GM23338 (cell line): ENCODE data around the gene RPA3. TPM values are rescaled to one million over a fixed set of nuclear protein-coding genes. Genes with fewer than 3 reads are reported as not detected.

Experiments
- ATAC-seq: fragments of 200-7000 bp; cut with Tn5 transposase; 3 replicates; pipeline ENCODE4 v1.9.1; 2020
- DNase-seq: peaks from one replicate; pipeline ENCODE4 v3.0.0-alpha.2; 2015; ENCODE audit warnings: low spot score
- H2AFZ ChIP-seq: fragments of 200-600 bp; sonication (generic); 2 replicates; pipeline ENCODE4 v1.8.0; 2016; ENCODE audit warnings: antibody characterized with exemption, mild to moderate bottlenecking, moderate library complexity
- H3F3A ChIP-seq: fragments of 200-600 bp; sonication (generic); replicated peaks from 2 replicates; pipeline ENCODE4 v1.8.0; 2017; ENCODE audit warnings: antibody characterized with exemption, mixed run types, low read depth
- H3K27ac ChIP-seq: fragments of 200-600 bp; sonication (generic); 2 replicates; pipeline ENCODE4 v1.6.1; 2016; ENCODE audit warnings: low read depth
- H3K27me3 ChIP-seq: fragments of 200-600 bp; sonication (generic); 2 replicates; pipeline ENCODE4 v1.8.0; 2016; ENCODE audit warnings: mild to moderate bottlenecking, mixed run types, moderate library complexity; ENCODE audit not compliant: insufficient read depth
- H3K36me3 ChIP-seq: fragments of 200-600 bp; sonication (generic); 2 replicates; pipeline ENCODE4 v1.8.0; 2016; ENCODE audit warnings: mild to moderate bottlenecking; ENCODE audit not compliant: insufficient read depth
- H3K4me1 ChIP-seq: fragments of 200-600 bp; sonication (generic); 2 replicates; pipeline ENCODE4 v1.8.0; 2016; ENCODE audit warnings: mild to moderate bottlenecking, moderate library complexity; ENCODE audit not compliant: insufficient read depth
- H3K4me2 ChIP-seq: fragments of 200-600 bp; sonication (generic); 2 replicates; pipeline ENCODE4 v1.7.1; 2017; ENCODE audit warnings: mixed run types
- H3K4me3 ChIP-seq: fragments of 200-600 bp; sonication (generic); 2 replicates; pipeline ENCODE4 v1.6.1; 2016; ENCODE audit warnings: mixed run types
- H3K79me2 ChIP-seq: fragments of 200-600 bp; sonication (generic); replicated peaks from 2 replicates; pipeline ENCODE4 v1.8.0; 2017; ENCODE audit warnings: mild to moderate bottlenecking; ENCODE audit not compliant: insufficient read depth
- H3K9me2 ChIP-seq: fragments of 200-600 bp; sonication (generic); 2 replicates; pipeline ENCODE4 v1.8.0; 2017; ENCODE audit not compliant: insufficient read depth
- H4K20me1 ChIP-seq: fragments of 200-600 bp; sonication (generic); replicated peaks from 2 replicates; pipeline ENCODE4 v1.8.0; 2017; ENCODE audit warnings: mild to moderate bottlenecking; ENCODE audit not compliant: insufficient read depth
- H3K27ac Mint-ChIP-seq: 2 replicates; pipeline ENCODE4 v1.8.0; 2020; ENCODE audit warnings: inconsistent platforms, mild to moderate bottlenecking, moderate library complexity, mixed read lengths
- H3K27me3 Mint-ChIP-seq: 3 replicates; pipeline ENCODE4 v1.8.0; 2022; ENCODE audit warnings: low read depth, mild to moderate bottlenecking, moderate library complexity, mixed read lengths, inconsistent platforms; ENCODE audit not compliant: insufficient read depth, poor library complexity
- H3K36me3 Mint-ChIP-seq: 3 replicates; pipeline ENCODE4 v1.8.0; 2021; ENCODE audit warnings: low read depth, mild to moderate bottlenecking, inconsistent platforms, moderate library complexity, mixed read lengths
- H3K4me1 Mint-ChIP-seq: 3 replicates; pipeline ENCODE4 v1.8.0; 2020; ENCODE audit warnings: mild to moderate bottlenecking, inconsistent platforms, mixed read lengths
- H3K4me3 Mint-ChIP-seq: 3 replicates; pipeline ENCODE4 v1.8.0; 2021; ENCODE audit warnings: moderate library complexity, mild to moderate bottlenecking, inconsistent platforms, mixed read lengths
- H3K9me3 Mint-ChIP-seq: 3 replicates; pipeline ENCODE4 v1.8.0; 2020; ENCODE audit warnings: moderate library complexity, mild to moderate bottlenecking, inconsistent platforms, mixed read lengths
- CREB1 ChIP-seq: fragments of 250-450 bp; sonication (Bioruptor Pico); IDR thresholded peaks from 2 replicates; pipeline ENCODE4 v1.5.0; 2020; ENCODE audit warnings: low read depth, mild to moderate bottlenecking, moderate library complexity
- ETS1 ChIP-seq: IDR thresholded peaks from 2 replicates; pipeline ENCODE4 v1.6.1; 2016; ENCODE audit warnings: antibody characterized with exemption
- EZH2 ChIP-seq: fragments of 200-600 bp; sonication (generic); IDR thresholded peaks from one replicate; pipeline ENCODE4 v1.8.0; 2017; ENCODE audit warnings: antibody characterized with exemption, mild to moderate bottlenecking, low read depth; ENCODE audit not compliant: unreplicated experiment
- EZH2phosphoT487 ChIP-seq: fragments of 200-600 bp; sonication (generic); IDR thresholded peaks from one replicate; pipeline ENCODE4 v1.8.1; 2018; ENCODE audit warnings: antibody characterized with exemption; ENCODE audit not compliant: unreplicated experiment
- JUNB ChIP-seq: IDR thresholded peaks from one replicate; pipeline ENCODE4 v1.6.1; 2016; ENCODE audit warnings: antibody characterized with exemption; ENCODE audit not compliant: unreplicated experiment
- NANOG ChIP-seq: IDR thresholded peaks from 2 replicates; pipeline ENCODE4 v1.6.1; 2016; ENCODE audit warnings: antibody characterized with exemption, borderline replicate concordance
- POLR2AphosphoS5 ChIP-seq: IDR thresholded peaks from 2 replicates; pipeline ENCODE4 v1.6.1; 2016; ENCODE audit warnings: antibody characterized with exemption, low read depth
- STAT1 ChIP-seq: IDR thresholded peaks from one replicate; pipeline ENCODE4 v1.6.1; 2016; ENCODE audit warnings: antibody characterized with exemption; ENCODE audit not compliant: unreplicated experiment
- ZNF114 ChIP-seq: fragments of 250-450 bp; sonication (Bioruptor Pico); IDR thresholded peaks from 2 replicates; pipeline ENCODE4 v1.5.0; 2020; ENCODE audit warnings: mild to moderate bottlenecking, moderate library complexity
- ZNF331 ChIP-seq: fragments of 250-450 bp; sonication (Bioruptor Pico); IDR thresholded peaks from 2 replicates; pipeline ENCODE4 v1.5.0; 2020; ENCODE audit warnings: low read depth, mild to moderate bottlenecking, moderate library complexity
- polyA plus RNA-seq: library from polyadenylated mRNA; unstranded; fragments of >200 nt; fragmentation: Nextera tagmentation; extraction: Ambion mirVana; gene quantifications from 2 replicates; pipeline ENCODE4 v1.2.1, GENCODE V29; 2016
- total RNA-seq: library from RNA; depleted of rRNA; stranded (reverse); fragments of >200 nt; shearing (Covaris generic); gene quantifications from 2 replicates; pipeline ENCODE4 v1.2.3, GENCODE V29; 2014
- TF ChIP-seq, protein P1 (sequence below): fragments of 250-450 bp; sonication (Bioruptor Pico); IDR thresholded peaks from 2 replicates; pipeline ENCODE4 v1.5.0; 2020; ENCODE audit warnings: mild to moderate bottlenecking, moderate library complexity
- TF ChIP-seq, protein P2 (sequence below): IDR thresholded peaks from one replicate; pipeline ENCODE4 v1.6.1; 2018; ENCODE audit warnings: antibody characterized with exemption; ENCODE audit not compliant: unreplicated experiment
- TF ChIP-seq, protein P3 (sequence below), 2 experiments: fragments of 200-600 bp in 1 of 2; sonication (generic) in 1 of 2; conservative IDR thresholded peaks; 2 replicates each; pipeline versions ENCODE4 v1.5.1 to v1.6.1; 2016 to 2017; ENCODE audit warnings: antibody characterized with exemption in 2 of 2, low read depth in 2 of 2, mild to moderate bottlenecking in 2 of 2, moderate library complexity in 1 of 2

Gene RPA3
- total and polyA plus RNA-seq, 2 experiments from 2014 or later = 74.9 to 287 TPM

DNA sequence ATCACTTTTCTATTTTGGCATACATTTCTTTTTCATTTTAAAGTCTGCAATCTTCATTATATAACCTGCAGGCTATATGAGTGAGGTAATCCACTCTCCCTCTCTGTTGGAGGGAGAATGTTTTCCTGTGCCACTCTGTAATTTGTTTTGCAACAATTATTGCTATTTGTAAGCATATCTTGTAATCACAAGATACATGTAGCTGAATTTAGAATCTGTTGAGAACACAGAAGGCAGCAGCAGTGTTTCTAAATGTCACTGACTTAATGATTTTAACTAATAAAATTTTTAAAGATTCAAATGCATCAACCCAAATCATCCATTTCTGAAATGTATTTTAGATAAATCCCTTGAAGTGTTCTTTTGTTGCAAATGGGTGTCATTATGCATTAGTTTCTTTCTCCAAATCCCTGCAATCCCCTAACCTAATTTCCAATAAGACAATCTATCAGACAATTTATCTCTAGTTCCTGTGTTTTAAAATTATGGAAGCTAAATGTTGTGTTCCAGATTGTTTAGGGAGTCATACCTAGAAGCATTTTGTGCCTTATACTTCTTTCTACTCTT, 97.7 kb downstream of the RPA3 start:
- Histone ChIP-seq H4K20me1 (no peaks in the 10 kb centered on the region), H3K4me2 (no peak overlapping the region), H3K27ac (no peak overlapping the region), H3F3A (no peaks in the 10 kb centered on the region), H3K79me2 (no peaks in the 10 kb centered on the region), H2AFZ (no peak overlapping the region), H3K4me1 (no peaks in the 10 kb centered on the region), H3K4me3 (no peak overlapping the region), H3K36me3 (peaks cover 1% of the 10 kb centered on the region; the same call in 1 of the 2 replicates), H3K27me3 (no peaks in the 10 kb centered on the region), H3K9me2 (no peaks in the 10 kb centered on the region)
- DNase-seq (no peak), ATAC-seq (no peak)
- H3K36me3 Mint-ChIP-seq = peaks cover 4% of the 10 kb centered on the region; the same call in 2 of the 3 replicates
- peaks cover 2% of the 10 kb centered on the region for H3K27me3 Mint-ChIP-seq
- no peak for TF ChIP-seq STAT1
- TF ChIP-seq EZH2phosphoT487 = no peak
- no peak for TF ChIP-seq JUNB
- TF ChIP-seq, protein P1, sequence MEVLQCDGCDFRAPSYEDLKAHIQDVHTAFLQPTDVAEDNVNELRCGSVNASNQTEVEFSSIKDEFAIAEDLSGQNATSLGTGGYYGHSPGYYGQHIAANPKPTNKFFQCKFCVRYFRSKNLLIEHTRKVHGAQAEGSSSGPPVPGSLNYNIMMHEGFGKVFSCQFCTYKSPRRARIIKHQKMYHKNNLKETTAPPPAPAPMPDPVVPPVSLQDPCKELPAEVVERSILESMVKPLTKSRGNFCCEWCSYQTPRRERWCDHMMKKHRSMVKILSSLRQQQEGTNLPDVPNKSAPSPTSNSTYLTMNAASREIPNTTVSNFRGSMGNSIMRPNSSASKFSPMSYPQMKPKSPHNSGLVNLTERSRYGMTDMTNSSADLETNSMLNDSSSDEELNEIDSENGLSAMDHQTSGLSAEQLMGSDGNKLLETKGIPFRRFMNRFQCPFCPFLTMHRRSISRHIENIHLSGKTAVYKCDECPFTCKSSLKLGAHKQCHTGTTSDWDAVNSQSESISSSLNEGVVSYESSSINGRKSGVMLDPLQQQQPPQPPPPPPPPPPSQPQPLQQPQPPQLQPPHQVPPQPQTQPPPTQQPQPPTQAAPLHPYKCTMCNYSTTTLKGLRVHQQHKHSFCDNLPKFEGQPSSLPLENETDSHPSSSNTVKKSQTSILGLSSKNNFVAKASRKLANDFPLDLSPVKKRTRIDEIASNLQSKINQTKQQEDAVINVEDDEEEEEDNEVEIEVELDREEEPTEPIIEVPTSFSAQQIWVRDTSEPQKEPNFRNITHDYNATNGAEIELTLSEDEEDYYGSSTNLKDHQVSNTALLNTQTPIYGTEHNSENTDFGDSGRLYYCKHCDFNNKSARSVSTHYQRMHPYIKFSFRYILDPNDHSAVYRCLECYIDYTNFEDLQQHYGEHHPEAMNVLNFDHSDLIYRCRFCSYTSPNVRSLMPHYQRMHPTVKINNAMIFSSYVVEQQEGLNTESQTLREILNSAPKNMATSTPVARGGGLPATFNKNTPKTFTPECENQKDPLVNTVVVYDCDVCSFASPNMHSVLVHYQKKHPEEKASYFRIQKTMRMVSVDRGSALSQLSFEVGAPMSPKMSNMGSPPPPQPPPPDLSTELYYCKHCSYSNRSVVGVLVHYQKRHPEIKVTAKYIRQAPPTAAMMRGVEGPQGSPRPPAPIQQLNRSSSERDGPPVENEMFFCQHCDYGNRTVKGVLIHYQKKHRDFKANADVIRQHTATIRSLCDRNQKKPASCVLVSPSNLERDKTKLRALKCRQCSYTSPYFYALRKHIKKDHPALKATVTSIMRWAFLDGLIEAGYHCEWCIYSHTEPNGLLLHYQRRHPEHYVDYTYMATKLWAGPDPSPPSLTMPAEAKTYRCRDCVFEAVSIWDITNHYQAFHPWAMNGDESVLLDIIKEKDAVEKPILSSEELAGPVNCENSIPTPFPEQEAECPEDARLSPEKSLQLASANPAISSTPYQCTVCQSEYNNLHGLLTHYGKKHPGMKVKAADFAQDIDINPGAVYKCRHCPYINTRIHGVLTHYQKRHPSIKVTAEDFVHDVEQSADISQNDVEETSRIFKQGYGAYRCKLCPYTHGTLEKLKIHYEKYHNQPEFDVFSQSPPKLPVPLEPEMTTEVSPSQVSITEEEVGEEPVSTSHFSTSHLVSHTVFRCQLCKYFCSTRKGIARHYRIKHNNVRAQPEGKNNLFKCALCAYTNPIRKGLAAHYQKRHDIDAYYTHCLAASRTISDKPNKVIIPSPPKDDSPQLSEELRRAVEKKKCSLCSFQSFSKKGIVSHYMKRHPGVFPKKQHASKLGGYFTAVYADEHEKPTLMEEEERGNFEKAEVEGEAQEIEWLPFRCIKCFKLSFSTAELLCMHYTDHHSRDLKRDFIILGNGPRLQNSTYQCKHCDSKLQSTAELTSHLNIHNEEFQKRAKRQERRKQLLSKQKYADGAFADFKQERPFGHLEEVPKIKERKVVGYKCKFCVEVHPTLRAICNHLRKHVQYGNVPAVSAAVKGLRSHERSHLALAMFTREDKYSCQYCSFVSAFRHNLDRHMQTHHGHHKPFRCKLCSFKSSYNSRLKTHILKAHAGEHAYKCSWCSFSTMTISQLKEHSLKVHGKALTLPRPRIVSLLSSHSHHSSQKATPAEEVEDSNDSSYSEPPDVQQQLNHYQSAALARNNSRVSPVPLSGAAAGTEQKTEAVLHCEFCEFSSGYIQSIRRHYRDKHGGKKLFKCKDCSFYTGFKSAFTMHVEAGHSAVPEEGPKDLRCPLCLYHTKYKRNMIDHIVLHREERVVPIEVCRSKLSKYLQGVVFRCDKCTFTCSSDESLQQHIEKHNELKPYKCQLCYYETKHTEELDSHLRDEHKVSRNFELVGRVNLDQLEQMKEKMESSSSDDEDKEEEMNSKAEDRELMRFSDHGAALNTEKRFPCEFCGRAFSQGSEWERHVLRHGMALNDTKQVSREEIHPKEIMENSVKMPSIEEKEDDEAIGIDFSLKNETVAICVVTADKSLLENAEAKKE (CRISPR knock-in tag) = no peak
- TF ChIP-seq, protein P2, sequence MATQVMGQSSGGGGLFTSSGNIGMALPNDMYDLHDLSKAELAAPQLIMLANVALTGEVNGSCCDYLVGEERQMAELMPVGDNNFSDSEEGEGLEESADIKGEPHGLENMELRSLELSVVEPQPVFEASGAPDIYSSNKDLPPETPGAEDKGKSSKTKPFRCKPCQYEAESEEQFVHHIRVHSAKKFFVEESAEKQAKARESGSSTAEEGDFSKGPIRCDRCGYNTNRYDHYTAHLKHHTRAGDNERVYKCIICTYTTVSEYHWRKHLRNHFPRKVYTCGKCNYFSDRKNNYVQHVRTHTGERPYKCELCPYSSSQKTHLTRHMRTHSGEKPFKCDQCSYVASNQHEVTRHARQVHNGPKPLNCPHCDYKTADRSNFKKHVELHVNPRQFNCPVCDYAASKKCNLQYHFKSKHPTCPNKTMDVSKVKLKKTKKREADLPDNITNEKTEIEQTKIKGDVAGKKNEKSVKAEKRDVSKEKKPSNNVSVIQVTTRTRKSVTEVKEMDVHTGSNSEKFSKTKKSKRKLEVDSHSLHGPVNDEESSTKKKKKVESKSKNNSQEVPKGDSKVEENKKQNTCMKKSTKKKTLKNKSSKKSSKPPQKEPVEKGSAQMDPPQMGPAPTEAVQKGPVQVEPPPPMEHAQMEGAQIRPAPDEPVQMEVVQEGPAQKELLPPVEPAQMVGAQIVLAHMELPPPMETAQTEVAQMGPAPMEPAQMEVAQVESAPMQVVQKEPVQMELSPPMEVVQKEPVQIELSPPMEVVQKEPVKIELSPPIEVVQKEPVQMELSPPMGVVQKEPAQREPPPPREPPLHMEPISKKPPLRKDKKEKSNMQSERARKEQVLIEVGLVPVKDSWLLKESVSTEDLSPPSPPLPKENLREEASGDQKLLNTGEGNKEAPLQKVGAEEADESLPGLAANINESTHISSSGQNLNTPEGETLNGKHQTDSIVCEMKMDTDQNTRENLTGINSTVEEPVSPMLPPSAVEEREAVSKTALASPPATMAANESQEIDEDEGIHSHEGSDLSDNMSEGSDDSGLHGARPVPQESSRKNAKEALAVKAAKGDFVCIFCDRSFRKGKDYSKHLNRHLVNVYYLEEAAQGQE = no peak
- TF ChIP-seq EZH2 = no peak
- TF ChIP-seq POLR2AphosphoS5 = no peak
- no peak for TF ChIP-seq NANOG
- TF ChIP-seq ZNF114 (CRISPR knock-in tag) = no peak
- TF ChIP-seq ETS1 = no peak
- TF ChIP-seq ZNF331 (CRISPR knock-in tag) = no peak
- TF ChIP-seq CREB1 (CRISPR knock-in tag) = no peak
- TF ChIP-seq, protein P3, sequence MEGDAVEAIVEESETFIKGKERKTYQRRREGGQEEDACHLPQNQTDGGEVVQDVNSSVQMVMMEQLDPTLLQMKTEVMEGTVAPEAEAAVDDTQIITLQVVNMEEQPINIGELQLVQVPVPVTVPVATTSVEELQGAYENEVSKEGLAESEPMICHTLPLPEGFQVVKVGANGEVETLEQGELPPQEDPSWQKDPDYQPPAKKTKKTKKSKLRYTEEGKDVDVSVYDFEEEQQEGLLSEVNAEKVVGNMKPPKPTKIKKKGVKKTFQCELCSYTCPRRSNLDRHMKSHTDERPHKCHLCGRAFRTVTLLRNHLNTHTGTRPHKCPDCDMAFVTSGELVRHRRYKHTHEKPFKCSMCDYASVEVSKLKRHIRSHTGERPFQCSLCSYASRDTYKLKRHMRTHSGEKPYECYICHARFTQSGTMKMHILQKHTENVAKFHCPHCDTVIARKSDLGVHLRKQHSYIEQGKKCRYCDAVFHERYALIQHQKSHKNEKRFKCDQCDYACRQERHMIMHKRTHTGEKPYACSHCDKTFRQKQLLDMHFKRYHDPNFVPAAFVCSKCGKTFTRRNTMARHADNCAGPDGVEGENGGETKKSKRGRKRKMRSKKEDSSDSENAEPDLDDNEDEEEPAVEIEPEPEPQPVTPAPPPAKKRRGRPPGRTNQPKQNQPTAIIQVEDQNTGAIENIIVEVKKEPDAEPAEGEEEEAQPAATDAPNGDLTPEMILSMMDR (conservative IDR thresholded peaks at IDR 0.05; ENCODE audit: low read depth in 2 of 2) = no peak
- H3K4me3 Mint-ChIP-seq = no peak overlapping the region
- no peak overlapping the region for H3K27ac Mint-ChIP-seq
- peaks cover 5% of the 10 kb centered on the region; the same call in 2 of the 3 replicates for H3K4me1 Mint-ChIP-seq
- peaks cover 6% of the 10 kb centered on the region; the same call in 2 of the 3 replicates for H3K9me3 Mint-ChIP-seq
